BE2C (cell line): ENCODE results near the gene CCDC183.
"Not testable (repeated sequence)": the region's sequence is repeated elsewhere in the genome, so short reads cannot be mapped to it uniquely, and the experiment has no call there.

Experiments used
- DNase-seq: peaks from one replicate; pipeline ENCODE4 v3.0.0-alpha.2; 2020
- H3K27me3 ChIP-seq: fragments of 250-450 bp; sonication (Bioruptor Pico); 2 replicates; pipeline ENCODE4 v1.5.1; 2020; ENCODE audit warnings: mild to moderate bottlenecking
- H3K36me3 ChIP-seq: fragments of 250-450 bp; sonication (Bioruptor Pico); 2 replicates; pipeline ENCODE4 v1.5.1; 2020; ENCODE audit warnings: mild to moderate bottlenecking
- H3K4me1 ChIP-seq: fragments of 250-450 bp; sonication (Bioruptor Pico); 2 replicates; pipeline ENCODE4 v1.5.1; 2020
- H3K4me3 ChIP-seq: 2 replicates; pipeline ENCODE4 v1.5.1; 2011; ENCODE audit warnings: low read depth, low read length
- H3K9me3 ChIP-seq: fragments of 250-450 bp; sonication (Bioruptor Pico); 2 replicates; pipeline ENCODE4 v1.5.1; 2020
- TF ChIP-seq, protein P1 (sequence below): IDR thresholded peaks from 2 replicates; pipeline ENCODE4 v1.5.1; 2012; ENCODE audit warnings: mild to moderate bottlenecking, low read depth, low read length

Gene CCDC183

DNA sequence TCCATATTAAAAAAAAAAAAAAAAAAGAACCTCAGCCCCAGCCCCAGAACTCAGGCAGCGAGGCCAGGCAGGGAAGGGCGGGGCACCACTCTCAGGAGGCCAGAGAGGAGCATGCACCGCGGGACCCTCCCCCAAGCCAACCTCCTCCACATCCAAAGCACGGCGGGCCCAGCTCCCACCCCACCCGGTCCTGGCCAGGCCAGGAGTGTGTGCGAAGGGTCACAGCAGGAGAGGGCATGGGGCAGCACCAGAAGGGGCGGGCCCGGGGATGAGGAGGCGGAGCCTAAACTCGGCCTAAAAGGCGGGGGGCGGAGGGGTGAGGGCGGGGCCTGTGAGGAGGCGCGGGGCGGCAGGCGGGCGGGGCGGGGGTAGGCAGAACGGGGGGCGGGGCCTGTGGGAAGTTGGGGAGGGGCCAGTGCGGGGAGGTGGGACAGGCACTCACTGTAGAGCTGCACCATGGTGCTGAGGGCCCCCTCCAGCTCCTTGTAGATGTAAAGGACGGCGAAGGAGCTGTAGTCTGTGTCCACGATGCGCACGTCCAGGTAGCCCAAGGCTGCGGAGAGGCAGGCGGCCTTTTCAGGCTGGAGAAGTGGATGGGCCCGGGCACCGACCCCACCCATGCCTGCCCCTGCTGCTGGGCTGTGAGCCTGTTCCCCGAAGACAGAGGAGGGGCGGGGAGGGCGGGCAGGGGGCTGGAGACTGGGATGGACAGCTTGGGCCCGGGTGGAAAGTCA, 33.1 kb upstream of the CCDC183 start:
- Histone ChIP-seq H3K4me3 (no peak overlapping the region), H3K9me3 (no peaks in the 10 kb centered on the region), H3K4me1 (peaks cover 17% of the 10 kb centered on the region), H3K36me3 (no peaks in the 10 kb centered on the region), H3K27me3 (no peaks in the 10 kb centered on the region)
- peak; percentile 93 for DNase-seq
- TF ChIP-seq, protein P1, sequence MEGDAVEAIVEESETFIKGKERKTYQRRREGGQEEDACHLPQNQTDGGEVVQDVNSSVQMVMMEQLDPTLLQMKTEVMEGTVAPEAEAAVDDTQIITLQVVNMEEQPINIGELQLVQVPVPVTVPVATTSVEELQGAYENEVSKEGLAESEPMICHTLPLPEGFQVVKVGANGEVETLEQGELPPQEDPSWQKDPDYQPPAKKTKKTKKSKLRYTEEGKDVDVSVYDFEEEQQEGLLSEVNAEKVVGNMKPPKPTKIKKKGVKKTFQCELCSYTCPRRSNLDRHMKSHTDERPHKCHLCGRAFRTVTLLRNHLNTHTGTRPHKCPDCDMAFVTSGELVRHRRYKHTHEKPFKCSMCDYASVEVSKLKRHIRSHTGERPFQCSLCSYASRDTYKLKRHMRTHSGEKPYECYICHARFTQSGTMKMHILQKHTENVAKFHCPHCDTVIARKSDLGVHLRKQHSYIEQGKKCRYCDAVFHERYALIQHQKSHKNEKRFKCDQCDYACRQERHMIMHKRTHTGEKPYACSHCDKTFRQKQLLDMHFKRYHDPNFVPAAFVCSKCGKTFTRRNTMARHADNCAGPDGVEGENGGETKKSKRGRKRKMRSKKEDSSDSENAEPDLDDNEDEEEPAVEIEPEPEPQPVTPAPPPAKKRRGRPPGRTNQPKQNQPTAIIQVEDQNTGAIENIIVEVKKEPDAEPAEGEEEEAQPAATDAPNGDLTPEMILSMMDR: no peak

DNA sequence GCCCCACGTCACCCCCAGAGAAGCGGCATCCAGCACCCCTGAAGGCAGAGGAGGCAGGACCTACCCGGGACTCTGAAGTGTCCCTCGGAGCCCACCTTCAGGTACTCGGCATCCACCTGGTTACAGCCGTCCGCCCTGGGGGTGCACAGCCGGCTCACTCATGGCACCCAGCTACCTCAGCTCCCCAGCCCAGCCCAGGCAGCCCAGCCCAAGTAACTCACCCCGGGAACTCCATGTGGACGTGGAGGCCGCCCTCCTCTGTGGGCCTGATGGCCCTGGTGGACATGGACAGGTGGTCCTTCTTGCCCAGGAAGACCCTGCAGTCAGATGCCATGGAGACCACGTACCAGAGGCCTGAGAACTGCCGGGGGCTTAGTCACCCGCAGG, 32.5 kb upstream of the CCDC183 start:
- peaks cover 15% of the 10 kb centered on the region for H3K4me1 ChIP-seq
- TF ChIP-seq, protein P1: no peak
- no peaks in the 10 kb centered on the region for H3K27me3 ChIP-seq
- H3K36me3 ChIP-seq: no peaks in the 10 kb centered on the region
- no peaks in the 10 kb centered on the region for H3K9me3 ChIP-seq
- H3K4me3 ChIP-seq: no peak overlapping the region
- DNase-seq: no peak

- no peaks in the 10 kb centered on the region for H3K9me3 ChIP-seq
- no peak for DNase-seq
- no peaks in the 10 kb centered on the region for H3K36me3 ChIP-seq
- H3K4me3 ChIP-seq: no peak within 1 kb of the TSS
- H3K4me1 ChIP-seq: peaks cover 15% of the 10 kb centered on the region
- TF ChIP-seq, protein P1: no peak
- no peaks in the 10 kb centered on the region for H3K27me3 ChIP-seq
These were observed 31.7 kb upstream of the CCDC183 start, which contains the start of gene LCN15 for GRCh38 chr9:136764301-136764891. Gene LCN15, minus strand, starts transcription at chr9:136764518. Its CDS starts 30 bp downstream, at chr9:136764488.

DNA sequence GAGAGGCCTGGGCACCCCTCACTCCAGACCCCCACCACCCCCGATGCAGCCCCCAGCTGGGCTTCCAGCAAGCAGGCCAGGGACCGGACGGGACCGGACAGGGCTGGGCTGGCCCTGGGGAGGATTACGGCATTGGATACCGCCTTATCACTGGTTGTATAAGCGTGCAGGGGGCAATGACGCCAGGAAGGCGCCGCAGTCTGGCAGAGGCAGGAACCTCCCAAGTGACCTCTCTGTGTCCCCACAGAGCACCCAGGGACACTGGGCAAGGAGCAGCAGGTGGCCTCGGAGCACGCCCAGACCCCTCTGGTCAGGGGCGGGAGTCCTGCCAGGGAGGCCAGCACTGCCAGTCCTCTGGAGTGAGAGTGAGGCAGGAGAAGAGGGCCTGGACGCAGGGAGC, 31.1 kb upstream of the CCDC183 start:
- TF ChIP-seq, protein P1: no peak
- peaks cover 12% of the 10 kb centered on the region for H3K4me1 ChIP-seq
- no peak overlapping the region for H3K4me3 ChIP-seq

DNA sequence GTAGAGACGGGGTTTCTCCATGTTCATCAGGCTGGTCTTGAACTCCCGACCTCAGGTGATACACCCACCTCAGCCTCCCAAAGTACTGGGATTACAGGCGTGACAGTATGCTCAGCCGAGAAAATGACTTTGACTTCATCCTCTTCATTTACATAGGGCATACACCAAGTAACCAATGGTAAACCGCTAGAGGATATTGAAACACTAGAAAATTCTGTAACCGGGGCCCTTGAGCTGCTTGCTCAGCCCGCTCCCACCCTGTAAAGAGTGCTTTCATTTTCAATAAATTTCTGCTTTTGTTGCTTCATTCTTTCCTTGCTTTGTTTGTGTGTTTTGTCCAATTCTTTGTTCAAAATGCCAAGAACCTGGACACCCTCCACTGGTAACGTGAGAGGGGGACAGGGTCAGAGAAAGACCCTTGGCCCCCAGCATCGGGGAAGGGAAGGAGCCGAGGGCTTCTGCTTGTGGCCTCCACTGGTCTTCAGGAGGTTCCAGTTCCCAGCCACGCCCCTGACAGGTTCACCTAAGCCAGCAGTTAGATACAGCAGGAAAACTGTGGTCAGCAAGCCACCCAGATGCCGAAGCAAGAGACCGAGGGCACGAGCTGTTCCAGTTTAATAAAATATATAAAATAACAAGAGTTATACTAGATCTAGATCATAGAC, 30.3 kb upstream of the CCDC183 start:
- H3K4me3 ChIP-seq, H3K4me1 ChIP-seq, DNase-seq, H3K9me3 ChIP-seq, H3K27me3 ChIP-seq, H3K36me3 ChIP-seq: not testable (repeated sequence)

More for the DNA sequence above, 31.1 kb upstream of the CCDC183 start:
- Histone ChIP-seq H3K36me3 (no peaks in the 10 kb centered on the region), H3K9me3 (no peaks in the 10 kb centered on the region), H3K27me3 (no peaks in the 10 kb centered on the region)
- no peak for DNase-seq

DNA sequence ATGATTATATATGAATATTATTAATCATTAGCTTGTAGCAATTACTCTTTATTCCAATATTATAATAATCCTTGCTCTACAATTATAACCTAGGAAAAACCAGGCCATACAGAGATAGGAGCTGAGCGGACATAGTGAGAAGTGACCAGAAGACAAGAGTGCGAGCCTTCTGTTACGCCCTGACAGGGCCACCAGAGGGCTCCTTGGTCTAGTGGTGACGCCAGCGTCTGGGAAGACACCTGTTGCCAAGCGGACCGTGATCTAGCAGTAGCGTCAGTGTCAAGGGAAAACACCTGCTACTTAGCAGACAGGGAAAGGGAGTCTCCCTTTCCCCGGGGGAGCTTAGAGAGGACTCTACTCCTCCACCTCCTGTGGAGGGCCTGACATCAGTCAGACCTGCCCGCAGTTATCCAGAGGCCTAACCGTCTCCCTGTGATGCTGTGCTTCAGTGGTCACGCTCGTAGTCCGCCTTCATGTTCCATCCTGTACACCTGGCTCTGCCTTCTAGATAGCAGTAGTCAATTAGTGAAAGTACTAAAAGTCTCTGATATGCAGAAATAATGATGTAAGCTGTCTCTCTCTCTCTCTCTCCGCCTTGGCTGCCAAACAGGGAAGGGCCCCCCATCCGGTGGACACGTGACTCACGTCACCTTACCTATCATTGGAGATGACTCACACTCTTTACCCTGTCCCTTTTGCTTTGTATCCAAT, 29.6 kb upstream of the CCDC183 start:
- H3K4me1 ChIP-seq, H3K9me3 ChIP-seq, H3K4me3 ChIP-seq, H3K27me3 ChIP-seq, H3K36me3 ChIP-seq: not testable (repeated sequence)
- peak; percentile 72 for DNase-seq
- TF ChIP-seq, protein P1: peak; percentile 41
